ENCODE results near the gene PTPRN2.

Gene PTPRN2

GRCh38 chr7:157558875-157559595 lies 1028.6 kb downstream of the PTPRN2 start:
- no peak for DNase-seq

- no peak for DNase-seq
Measured at GRCh38 chr7:157558516-157558874, 1029.1 kb downstream of the PTPRN2 start.

- no peak for DNase-seq
Measured at GRCh38 chr7:157558061-157558460, 1029.6 kb downstream of the PTPRN2 start.

- DNase-seq, result no peak
Measured at GRCh38 chr7:157557263-157557662, 1030.4 kb downstream of the PTPRN2 start.

GRCh38 chr7:157556642-157556944 lies 1031.0 kb downstream of the PTPRN2 start:
- no peak for DNase-seq

- no peak for DNase-seq
Measured at GRCh38 chr7:157555944-157556641, 1031.5 kb downstream of the PTPRN2 start.

GRCh38 chr7:157555313-157555712 lies 1032.3 kb downstream of the PTPRN2 start:
- no peak for DNase-seq

- no peak for DNase-seq
Measured at GRCh38 chr7:157554393-157555238, 1033.0 kb downstream of the PTPRN2 start.

- DNase-seq, result no peak
Measured at GRCh38 chr7:157553256-157553655, 1034.4 kb downstream of the PTPRN2 start.

- no peak for DNase-seq
Measured at GRCh38 chr7:157552295-157552993, 1035.2 kb downstream of the PTPRN2 start.

- DNase-seq, result no peak
Measured at GRCh38 chr7:157551325-157552070, 1036.1 kb downstream of the PTPRN2 start.

- DNase-seq, result no peak
Measured at GRCh38 chr7:157550300-157551275, 1037.0 kb downstream of the PTPRN2 start.

GRCh38 chr7:157549612-157550299 lies 1037.9 kb downstream of the PTPRN2 start:
- DNase-seq, result no peak

- no peak for DNase-seq
Measured at GRCh38 chr7:157548691-157549303, 1038.8 kb downstream of the PTPRN2 start.

- DNase-seq, result no peak
Measured at GRCh38 chr7:157547611-157548010, 1040.0 kb downstream of the PTPRN2 start.

GRCh38 chr7:157547102-157547501 lies 1040.5 kb downstream of the PTPRN2 start:
- DNase-seq, result no peak

- no peak for DNase-seq
Measured at GRCh38 chr7:157545681-157546060, 1042.0 kb downstream of the PTPRN2 start.

- no peak for DNase-seq
Measured at GRCh38 chr7:157544980-157545680, 1042.5 kb downstream of the PTPRN2 start.

GRCh38 chr7:157544226-157544625 lies 1043.4 kb downstream of the PTPRN2 start:
- DNase-seq, result no peak
